Keratinocyte (primary cell): ENCODE data around the gene ACBD6. TPM values are rescaled to one million over a fixed set of nuclear protein-coding genes. Genes with fewer than 3 reads are reported as not detected.

Experiments used
- DNase-seq: peaks from one replicate; pipeline ENCODE4 v3.0.0-alpha.2; 2011; ENCODE audit warnings: low read depth, missing footprints, low spot score
- FAIRE-seq: peaks from 2 replicates; lab custom pipeline; 2011; peaks lifted over from hg19 to GRCh38; lab: Jason Lieb, UNC
- H2AFZ ChIP-seq: 2 replicates; pipeline ENCODE4 v1.6.0; 2012; ENCODE audit warnings: low read length, control low read depth, inconsistent platforms; ENCODE audit not compliant: control insufficient read depth
- H3K27ac ChIP-seq: 2 replicates; pipeline ENCODE4 v1.5.1; 2011; ENCODE audit warnings: low read length; ENCODE audit not compliant: control insufficient read depth, insufficient read depth
- H3K27me3 ChIP-seq: 3 replicates; pipeline ENCODE4 v1.6.0; 2011; ENCODE audit warnings: low read length; ENCODE audit not compliant: control insufficient read depth, insufficient read depth; ENCODE audit errors: extremely low read depth
- H3K36me3 ChIP-seq, 2 experiments: 2 replicates in 1 of 2; 3 replicates in 1 of 2; pipeline ENCODE4 v1.5.1; 2011; ENCODE audit warnings: low read length in 2 of 2, mild to moderate bottlenecking in 1 of 2; ENCODE audit not compliant: control insufficient read depth in 2 of 2, insufficient read depth in 2 of 2; ENCODE audit errors: extremely low read depth in 1 of 2
- H3K4me1 ChIP-seq: 3 replicates; pipeline ENCODE4 v1.5.1; 2011; ENCODE audit warnings: low read length; ENCODE audit not compliant: control insufficient read depth, insufficient read depth; ENCODE audit errors: extremely low read depth
- H3K4me2 ChIP-seq: 3 replicates; pipeline ENCODE4 v1.6.0; 2011; ENCODE audit warnings: low read depth, low read length; ENCODE audit not compliant: control insufficient read depth, insufficient read depth; ENCODE audit errors: extremely low read depth
- H3K4me3 ChIP-seq, 3 experiments: fragments of 200-600 bp in 1 of 3; sonication (generic) in 1 of 3; 2 replicates in 2 of 3; 3 replicates in 1 of 3; pipeline ENCODE4 v1.5.1; 2011 to 2016; ENCODE audit warnings: low read length in 3 of 3, mild to moderate bottlenecking in 3 of 3, control low read depth in 2 of 3, inconsistent platforms in 1 of 3, low read depth in 1 of 3, mixed read lengths in 1 of 3, mixed run types in 1 of 3, moderate library complexity in 1 of 3; ENCODE audit not compliant: control insufficient read depth in 2 of 3, insufficient read depth in 2 of 3; ENCODE audit errors: extremely low read depth in 1 of 3
- H3K79me2 ChIP-seq: 2 replicates; pipeline ENCODE4 v1.6.0; 2012; ENCODE audit warnings: low read length; ENCODE audit not compliant: control insufficient read depth, insufficient read depth
- H3K9ac ChIP-seq: 3 replicates; pipeline ENCODE4 v1.6.0; 2011; ENCODE audit warnings: low read length; ENCODE audit not compliant: control insufficient read depth, insufficient read depth; ENCODE audit errors: extremely low read depth
- H3K9me1 ChIP-seq: 3 replicates; pipeline ENCODE4 v1.6.0; 2011; ENCODE audit warnings: low read length; ENCODE audit not compliant: control insufficient read depth, insufficient read depth; ENCODE audit errors: extremely low read depth
- H3K9me3 ChIP-seq: 2 replicates; pipeline ENCODE4 v1.5.1; 2012; ENCODE audit warnings: low read depth, low read length; ENCODE audit not compliant: control insufficient read depth
- H4K20me1 ChIP-seq: 3 replicates; pipeline ENCODE4 v1.6.0; 2011; ENCODE audit warnings: low read length; ENCODE audit not compliant: control insufficient read depth, insufficient read depth; ENCODE audit errors: extremely low read depth
- CTCF ChIP-seq, 3 experiments: IDR thresholded peaks in 1 of 3; conservative IDR thresholded peaks in 1 of 3; optimal IDR thresholded peaks in 1 of 3; 2 replicates in 2 of 3; 3 replicates in 1 of 3; pipeline versions ENCODE3 to v1.5.1; 2011; ENCODE audit warnings: low read length in 3 of 3, mild to moderate bottlenecking in 3 of 3, moderate library complexity in 2 of 3, control low read depth in 1 of 3, inconsistent platforms in 1 of 3; ENCODE audit not compliant: insufficient read depth in 2 of 3; ENCODE audit errors: extremely low read depth in 1 of 3
- EZH2 ChIP-seq: IDR thresholded peaks from one replicate; pipeline ENCODE4 v1.6.1; 2012; ENCODE audit warnings: inconsistent platforms, mild to moderate bottlenecking, low read length, moderate library complexity
- dilution Hi-C: fragments of 300-500 bp; cut with MboI; formaldehyde crosslinking; loops from one replicate; pipeline ENCODE4 v1.7.0; 2020; ENCODE audit warnings: low sequenced_read_pairs; ENCODE audit not compliant: extremely low pct_ligation_motif_present
- polyA plus RNA-seq, 5 experiments: library from polyadenylated mRNA; depleted of rRNA in 3 of 5; stranded (reverse) in 3 of 5; stranded (forward) in 1 of 5; unstranded in 1 of 5; fragments of >200 nt; gene quantifications; 1 replicate in 1 of 5; 2 replicates in 3 of 5; 3 replicates in 1 of 5; pipeline versions ENCODE4 v1.2.1 to v1.2.3, GENCODE V29; 2011 to 2012; ENCODE audit warnings: missing spikeins in 2 of 5, low read depth in 1 of 5, low replicate concordance in 1 of 5

ACBD6 gene
- polyA plus RNA-seq, 1 donor (not counting 4 experiments of a cell fraction or from before 2014, with no cell fraction given), result 47.5 TPM

GRCh38 chr1:180532854-180533253 lies 30.5 kb upstream of the ACBD6 start:
- Histone ChIP-seq H3K27me3 (no peaks in the 10 kb centered on the region), H3K36me3 (no peaks in the 10 kb centered on the region), H3K79me2 (no peaks in the 10 kb centered on the region), H4K20me1 (no peaks in the 10 kb centered on the region), H3K9me1 (no peaks in the 10 kb centered on the region), H3K4me2 (no peak overlapping the region), H2AFZ (no peak overlapping the region), H3K9me3 (no peaks in the 10 kb centered on the region), H3K27ac (no peak overlapping the region), H3K4me1 (peaks cover 11% of the 10 kb centered on the region), H3K9ac (no peak overlapping the region), H3K4me3 (no peak overlapping the region)
- TF ChIP-seq CTCF (optimal IDR thresholded peaks at IDR 0.05 in 1 of 3, IDR thresholded peaks at IDR 0.05 in 1 of 3, conservative IDR thresholded peaks at IDR 0.05 in 1 of 3; ENCODE audit: extremely low read depth in 1 of 3, insufficient read depth in 2 of 3, low read length in 3 of 3) (no peak), EZH2 (no peak)
- no peak for DNase-seq
- dilution Hi-C loops, result no loop called here
- no peak for FAIRE-seq

GRCh38 chr1:180530501-180530900 lies 28.1 kb upstream of the ACBD6 start:
- TF ChIP-seq EZH2 (no peak), CTCF (optimal IDR thresholded peaks at IDR 0.05 in 1 of 3, IDR thresholded peaks at IDR 0.05 in 1 of 3, conservative IDR thresholded peaks at IDR 0.05 in 1 of 3; ENCODE audit: extremely low read depth in 1 of 3, insufficient read depth in 2 of 3, low read length in 3 of 3) (no peak)
- Histone ChIP-seq H3K36me3 (no peaks in the 10 kb centered on the region), H3K4me2 (peak overlapping the region; percentile 54), H3K79me2 (no peaks in the 10 kb centered on the region), H3K4me1 (peaks cover 11% of the 10 kb centered on the region), H2AFZ (peak overlapping the region; percentile 81), H3K27me3 (no peaks in the 10 kb centered on the region), H3K4me3 (no peak overlapping the region), H3K9me1 (no peaks in the 10 kb centered on the region), H3K9me3 (no peaks in the 10 kb centered on the region), H3K9ac (no peak overlapping the region), H3K27ac (peak overlapping the region; percentile 63), H4K20me1 (no peaks in the 10 kb centered on the region)
- peak; percentile 57 for DNase-seq
- FAIRE-seq, result peak; percentile 70
- dilution Hi-C loops, result no loop called here
